Left lung (tissue), 10 donors: ENCODE results near the gene HNF1A. TPM values are rescaled to one million over a fixed set of nuclear protein-coding genes. Genes with fewer than 3 reads are reported as not detected.
A peak's percentile ranks its signal among the peaks of the same experiment; 100 is the strongest.
"Not testable (repeated sequence)": the region's sequence is repeated elsewhere in the genome, so short reads cannot be mapped to it uniquely, and the experiment has no call there.

Source experiments
- ATAC-seq: fragments of 200-7000 bp; cut with Tn5 transposase; one replicate; pipeline ENCODE4 v1.9.1; 2020; ENCODE audit warnings: moderate library complexity
- DNase-seq, 4 donors: peaks; one replicate each; pipeline ENCODE4 v3.0.0-alpha.2; 2013 to 2020
- H3K27ac ChIP-seq, 2 donors: fragments of 200-600 bp; sonication (generic) in 1 of 2; one replicate each; pipeline versions ENCODE4 v1.5.0 to v1.8.0; 2020 to 2021
- H3K27me3 ChIP-seq, 2 donors: fragments of 200-600 bp; sonication (generic) in 1 of 2; one replicate each; pipeline versions ENCODE4 v1.5.0 to v1.8.0; 2020 to 2021
- H3K36me3 ChIP-seq, 2 donors: fragments of 200-600 bp; sonication (generic) in 1 of 2; one replicate each; pipeline versions ENCODE4 v1.5.0 to v1.8.0; 2020 to 2021
- H3K4me1 ChIP-seq, 2 donors: fragments of 200-600 bp; one replicate each; pipeline ENCODE4 v1.8.0; 2021
- H3K4me3 ChIP-seq, 2 donors: fragments of 200-600 bp; sonication (generic) in 1 of 2; one replicate each; pipeline versions ENCODE4 v1.5.0 to v1.8.0; 2020 to 2021; ENCODE audit warnings: mild to moderate bottlenecking in 1 of 2
- H3K9me3 ChIP-seq, 2 donors: fragments of 200-600 bp; sonication (generic) in 1 of 2; one replicate each; pipeline versions ENCODE4 v1.5.0 to v1.8.0; 2020 to 2021
- intact Hi-C, 2 donors: fragments of 100-400 bp; cut with DNase I; formaldehyde crosslinking; loops; one replicate each; pipeline versions ENCODE4 v1.11.2 to v1.14.2; 2022
- polyA plus RNA-seq, 6 donors: library from polyadenylated mRNA; unstranded; fragments of 120-200 nt; gene quantifications; one replicate each; pipeline ENCODE4 v1.2.1, GENCODE V29; 2013; ENCODE audit not compliant: insufficient read length in 6 of 6
- total RNA-seq, 2 donors: library from RNA; stranded (reverse); fragmentation: NEBNext Ultra II Directional; extraction: Animal tissue kit (Norgen Biotek cat#: 25700); gene quantifications; one replicate each; pipeline ENCODE4 v1.2.1, GENCODE V29; 2021
- TF ChIP-seq, protein P1 (sequence below), 2 donors: fragments of 200-600 bp; sonication (generic) in 1 of 2; IDR thresholded peaks; one replicate each; pipeline versions ENCODE4 v1.5.0 to v1.8.0; 2021; ENCODE audit warnings: antibody characterized with exemption in 2 of 2
- donor health status: DM: no; HTN: yes; CAD: no.
- donor health status: DM: no; HTN: no; CAD: no.

HNF1A gene
- total and polyA plus RNA-seq, 8 donors, result 0.10 to 3.6 (median 2.6) TPM; not detected in 1

DNA sequence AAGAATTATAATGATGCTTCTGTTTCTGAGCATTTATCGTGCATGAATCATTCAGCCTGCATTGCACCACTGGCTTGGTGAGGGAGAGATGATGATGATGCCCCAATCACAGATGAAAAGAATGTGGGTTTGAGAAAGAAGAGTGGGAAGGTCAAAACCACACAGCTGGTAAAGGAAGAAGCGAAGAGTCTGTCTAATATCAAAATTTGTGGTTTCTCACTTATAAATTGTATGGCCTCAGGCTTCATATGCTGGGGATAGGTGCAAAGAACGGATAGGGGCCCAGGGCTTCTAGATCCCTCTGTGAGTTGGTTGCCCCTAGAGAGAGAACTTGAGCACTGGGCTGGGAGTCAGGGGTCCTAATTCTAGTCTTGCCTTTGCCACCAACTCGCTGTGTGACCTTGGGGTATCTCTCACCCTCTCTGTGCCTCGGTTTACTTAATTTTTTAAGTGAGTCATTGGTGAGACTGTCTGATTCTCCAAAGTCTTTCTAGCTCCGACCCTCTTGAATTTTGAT lies 58.5 kb downstream of the HNF1A start:
- H3K4me1 ChIP-seq, result peaks cover 0 to 57% of the 10 kb centered on the region in 2 donors
- no peaks in the 10 kb centered on the region for H3K27me3 ChIP-seq
- peaks cover 0 to 11% of the 10 kb centered on the region in 2 donors for H3K36me3 ChIP-seq
- no peak for DNase-seq
- intact Hi-C loops, result no loop called here
- peak overlapping the region in 1 of 2 donors; percentile 58 for H3K4me3 ChIP-seq
- no peak overlapping the region for H3K27ac ChIP-seq
- no peak for ATAC-seq
- H3K9me3 ChIP-seq, result no peaks in the 10 kb centered on the region
- TF ChIP-seq, protein P1, sequence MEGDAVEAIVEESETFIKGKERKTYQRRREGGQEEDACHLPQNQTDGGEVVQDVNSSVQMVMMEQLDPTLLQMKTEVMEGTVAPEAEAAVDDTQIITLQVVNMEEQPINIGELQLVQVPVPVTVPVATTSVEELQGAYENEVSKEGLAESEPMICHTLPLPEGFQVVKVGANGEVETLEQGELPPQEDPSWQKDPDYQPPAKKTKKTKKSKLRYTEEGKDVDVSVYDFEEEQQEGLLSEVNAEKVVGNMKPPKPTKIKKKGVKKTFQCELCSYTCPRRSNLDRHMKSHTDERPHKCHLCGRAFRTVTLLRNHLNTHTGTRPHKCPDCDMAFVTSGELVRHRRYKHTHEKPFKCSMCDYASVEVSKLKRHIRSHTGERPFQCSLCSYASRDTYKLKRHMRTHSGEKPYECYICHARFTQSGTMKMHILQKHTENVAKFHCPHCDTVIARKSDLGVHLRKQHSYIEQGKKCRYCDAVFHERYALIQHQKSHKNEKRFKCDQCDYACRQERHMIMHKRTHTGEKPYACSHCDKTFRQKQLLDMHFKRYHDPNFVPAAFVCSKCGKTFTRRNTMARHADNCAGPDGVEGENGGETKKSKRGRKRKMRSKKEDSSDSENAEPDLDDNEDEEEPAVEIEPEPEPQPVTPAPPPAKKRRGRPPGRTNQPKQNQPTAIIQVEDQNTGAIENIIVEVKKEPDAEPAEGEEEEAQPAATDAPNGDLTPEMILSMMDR (IDR thresholded peaks at IDR 0.05), result no peak

DNA sequence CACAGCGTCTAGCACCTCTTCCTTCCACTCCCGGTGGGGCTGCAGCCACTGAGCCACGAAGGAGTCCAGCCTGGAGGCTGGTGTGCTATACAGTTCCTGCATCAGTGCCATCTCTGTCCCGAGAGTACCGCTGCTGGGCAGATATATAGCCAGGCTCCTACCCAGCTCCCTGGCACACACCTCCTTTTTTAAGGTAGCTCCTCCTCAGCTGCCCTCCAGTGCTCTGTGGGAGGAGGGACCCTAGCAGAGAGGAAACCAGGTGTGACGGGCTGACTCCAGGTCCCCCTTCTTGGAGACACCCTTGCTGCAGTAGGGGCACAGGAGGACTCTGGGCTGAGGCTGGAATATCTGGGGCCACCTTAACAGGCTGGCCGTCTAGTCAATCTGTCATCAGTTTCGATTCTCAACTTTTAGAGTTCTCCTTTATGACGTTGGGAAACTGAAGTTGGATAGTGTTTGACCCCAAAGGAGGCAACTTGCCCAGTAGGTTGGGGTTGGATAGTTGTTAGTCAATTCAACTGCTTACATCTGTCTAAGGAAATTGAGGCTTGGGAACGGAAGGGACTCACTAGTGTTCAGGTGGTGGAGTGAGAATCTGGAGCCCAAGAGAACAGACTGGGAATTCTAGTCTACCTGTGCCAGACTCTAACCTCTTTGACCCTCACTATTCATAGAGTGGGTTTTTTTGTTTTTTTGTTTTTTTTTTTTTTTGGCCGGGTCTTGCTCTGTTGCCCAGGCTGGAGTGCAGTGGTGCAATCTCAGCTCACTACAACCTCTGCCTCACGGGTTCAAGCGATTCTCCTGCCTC lies 60.7 kb downstream of the HNF1A start, which contains the start of gene OASL:
Gene OASL (minus strand): TSS at position 386 of the 808 bp plus-strand sequence. CDS start 275 bp downstream, at position 111.
- intact Hi-C loops, result no loop called here
- peak within 1 kb of the TSS in 1 of 2 donors; percentile 78 for H3K27ac ChIP-seq

DNA sequence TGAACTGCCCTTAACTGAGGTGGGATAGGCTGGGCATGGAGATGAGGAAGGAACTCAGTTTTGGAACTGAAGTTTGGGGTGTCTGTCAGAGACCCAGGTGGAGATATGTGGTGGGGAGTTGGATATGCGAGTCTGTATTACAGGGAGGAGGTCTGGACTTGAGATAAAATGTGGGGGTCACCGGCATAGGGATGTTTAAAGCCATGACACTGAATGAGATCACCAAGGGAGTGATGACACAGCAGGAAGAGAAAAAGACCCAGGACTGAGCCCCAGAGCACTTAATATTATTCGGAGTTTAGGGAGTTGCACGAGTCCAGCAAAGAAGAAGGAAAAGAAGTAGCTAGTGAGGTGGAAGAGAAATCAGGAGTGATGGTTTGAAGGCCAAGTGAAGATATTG lies 64.7 kb downstream of the HNF1A start:
- Histone ChIP-seq H3K27ac (no peak overlapping the region), H3K36me3 (no peaks in the 10 kb centered on the region), H3K4me3 (no peak overlapping the region), H3K9me3 (no peaks in the 10 kb centered on the region), H3K4me1 (peaks cover 0 to 13% of the 10 kb centered on the region in 2 donors), H3K27me3 (no peaks in the 10 kb centered on the region)
- TF ChIP-seq, protein P1 (IDR thresholded peaks at IDR 0.05), result no peak
- intact Hi-C loops, result no loop called here
- no peak for ATAC-seq
- DNase-seq, result no peak

More for the DNA sequence above, 60.7 kb downstream of the HNF1A start, which contains the start of gene OASL:
- H3K36me3 ChIP-seq, result no peaks in the 10 kb centered on the region
- ATAC-seq (peak; percentile 92), DNase-seq (peak in 2 of 4 donors; percentile 18 to 62)
- peak within 1 kb of the TSS; percentile 31 to 58 for H3K4me3 ChIP-seq
- no peaks in the 10 kb centered on the region for H3K9me3 ChIP-seq
- H3K4me1 ChIP-seq, result peaks cover 0 to 46% of the 10 kb centered on the region in 2 donors
- TF ChIP-seq, protein P1 (IDR thresholded peaks at IDR 0.05), result no peak
- no peaks in the 10 kb centered on the region for H3K27me3 ChIP-seq

DNA sequence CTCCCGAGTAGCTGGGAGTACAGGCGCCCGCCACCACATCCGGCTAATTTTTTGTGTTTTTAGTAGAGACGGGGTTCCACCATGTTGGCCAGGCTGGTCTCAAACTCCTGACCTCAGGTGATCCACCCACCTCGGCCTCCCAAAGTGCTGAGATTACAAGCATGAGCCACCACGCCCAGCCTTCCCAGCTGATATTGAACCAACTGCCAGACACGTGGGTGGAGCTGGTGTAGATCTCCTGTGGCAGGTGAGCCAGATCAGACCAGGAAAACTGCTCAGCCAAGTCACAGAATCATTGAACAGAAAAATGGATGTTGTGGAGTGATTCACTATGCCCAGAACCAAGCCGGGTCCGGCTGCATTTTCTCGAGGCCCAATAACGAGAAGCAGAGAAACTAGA lies 69.1 kb downstream of the HNF1A start:
- ATAC-seq, H3K36me3 ChIP-seq, H3K27ac ChIP-seq, H3K4me1 ChIP-seq, H3K4me3 ChIP-seq, H3K27me3 ChIP-seq, H3K9me3 ChIP-seq, DNase-seq, intact Hi-C loops: not testable (repeated sequence)

DNA sequence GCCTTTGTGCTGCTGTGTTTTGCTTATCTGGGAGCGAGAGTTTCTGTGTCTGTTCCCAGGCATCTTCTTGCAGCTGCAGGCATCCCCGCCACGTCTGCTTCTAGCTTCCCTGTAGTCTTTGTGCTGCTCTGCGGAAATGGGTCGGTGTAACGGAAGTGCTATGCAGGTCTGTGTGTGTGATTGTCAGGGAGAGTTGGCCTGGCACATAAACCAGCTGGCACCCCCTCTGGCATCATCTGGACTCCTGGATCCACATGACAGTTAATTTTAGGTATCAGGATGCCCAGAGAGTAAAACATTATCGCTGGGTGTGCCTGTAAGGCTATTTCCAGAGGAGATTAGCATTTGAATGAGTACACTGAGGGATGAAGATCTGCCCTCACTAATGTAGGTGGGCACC lies 70.1 kb downstream of the HNF1A start:
- TF ChIP-seq, protein P1 (IDR thresholded peaks at IDR 0.05), result no peak
- no peaks in the 10 kb centered on the region for H3K27me3 ChIP-seq
- ATAC-seq, result no peak
- DNase-seq, result no peak
- H3K4me3 ChIP-seq, result no peak overlapping the region
- H3K27ac ChIP-seq, result no peak overlapping the region
- H3K9me3 ChIP-seq, result no peaks in the 10 kb centered on the region
- no peaks in the 10 kb centered on the region for H3K36me3 ChIP-seq
- intact Hi-C loops, result no loop called here
- no peaks in the 10 kb centered on the region for H3K4me1 ChIP-seq
